Measurements from ENCODE around the gene ZNF804A.
"Not testable (repeated sequence)": the region's sequence is repeated elsewhere in the genome, so short reads cannot be mapped to it uniquely, and the experiment has no call there.

ZNF804A gene

DNA sequence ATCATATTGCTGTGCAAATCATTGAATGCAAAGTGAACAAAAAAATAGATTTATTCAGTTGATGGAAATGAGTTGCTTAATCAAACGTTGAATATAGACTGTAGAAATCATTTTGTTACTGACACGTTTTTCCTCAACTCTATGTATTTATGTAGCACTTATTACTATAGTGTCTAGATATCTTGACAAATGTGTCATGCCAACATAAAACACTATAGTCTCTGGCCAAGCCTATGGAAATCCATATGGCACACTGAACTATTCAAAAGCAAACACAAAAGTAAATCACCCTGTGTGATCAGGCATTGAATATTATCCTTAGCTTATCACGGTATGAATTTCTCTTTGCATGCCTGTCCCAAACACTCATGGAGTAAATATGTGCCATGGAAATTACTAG is 131.3 kb downstream of the ZNF804A start:
- no peak for DNase-seq

DNA sequence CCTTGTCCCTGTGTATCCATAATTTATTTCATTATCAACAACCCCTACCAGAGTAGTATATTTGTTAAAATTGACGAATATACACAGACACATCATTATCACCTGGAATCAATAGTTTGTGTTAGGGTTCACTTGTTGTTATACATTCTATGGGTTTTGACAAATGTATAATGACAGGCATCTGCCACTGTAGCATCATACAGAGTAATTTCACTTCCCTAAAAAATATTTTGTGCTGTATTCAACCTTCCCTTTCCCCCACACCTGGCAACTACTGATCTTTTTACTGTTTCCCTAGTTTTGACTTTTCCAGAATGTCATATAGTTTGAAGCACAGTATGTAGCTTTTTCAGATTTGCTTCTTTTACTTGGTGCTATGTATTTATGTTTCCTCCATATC is 132.0 kb downstream of the ZNF804A start:
- DNase-seq, result no peak

DNA sequence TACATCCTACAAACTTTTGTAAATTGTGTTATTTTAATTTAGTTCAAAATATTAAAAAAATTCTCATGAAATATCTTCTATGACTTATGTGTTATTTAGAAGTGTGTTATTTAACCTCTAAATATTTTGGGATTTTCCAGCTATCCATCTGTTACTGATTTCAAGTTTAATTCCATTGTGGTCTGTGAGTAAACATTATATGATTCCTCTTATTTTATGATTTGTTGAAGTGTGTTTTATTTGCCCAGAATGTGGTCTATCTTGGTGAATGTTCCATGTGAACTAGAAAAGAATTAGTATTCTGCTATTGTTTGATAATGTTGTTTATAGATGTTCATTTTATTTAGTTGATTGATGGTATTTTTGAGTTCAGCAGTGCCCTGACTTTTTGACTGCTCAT is 136.0 kb downstream of the ZNF804A start:
- no peak for DNase-seq

DNA sequence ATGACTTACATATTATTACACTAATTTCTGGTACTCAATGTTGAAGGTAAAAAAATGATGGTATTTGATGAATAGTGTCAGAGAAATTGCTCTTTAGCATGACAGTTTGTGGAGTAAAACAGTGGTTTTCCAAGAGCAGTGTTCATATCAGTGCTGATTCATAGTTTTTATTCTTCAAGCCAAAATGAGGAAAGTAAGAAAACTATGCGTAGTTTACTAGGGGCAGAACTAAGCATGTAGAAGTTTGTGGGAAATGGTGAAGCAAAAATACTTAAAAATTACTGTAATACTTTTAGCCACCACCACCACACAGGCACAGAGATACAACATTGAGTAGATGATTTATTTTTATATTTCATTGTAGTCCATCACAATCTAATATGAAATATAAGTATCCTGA is 137.3 kb downstream of the ZNF804A start:
- no peak for DNase-seq

DNA sequence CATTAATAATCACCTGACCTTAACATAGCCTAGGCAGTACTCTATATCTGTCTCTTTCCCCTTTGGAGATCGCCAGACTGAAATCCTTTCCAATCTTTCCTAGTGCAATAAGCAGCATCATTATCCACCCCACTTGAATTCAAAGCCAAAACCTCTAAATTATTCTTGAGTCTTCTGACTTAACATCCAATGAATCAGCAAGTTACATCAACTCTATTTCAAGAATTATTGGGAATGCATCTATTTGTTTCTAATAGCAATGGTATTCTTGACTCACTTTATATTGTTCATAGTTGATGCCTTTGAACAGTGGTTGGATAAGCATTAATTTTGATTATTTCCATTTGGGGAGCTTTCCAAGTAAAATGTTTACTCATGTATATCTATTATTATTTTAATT is 144.8 kb downstream of the ZNF804A start:
- DNase-seq, result no peak

DNA sequence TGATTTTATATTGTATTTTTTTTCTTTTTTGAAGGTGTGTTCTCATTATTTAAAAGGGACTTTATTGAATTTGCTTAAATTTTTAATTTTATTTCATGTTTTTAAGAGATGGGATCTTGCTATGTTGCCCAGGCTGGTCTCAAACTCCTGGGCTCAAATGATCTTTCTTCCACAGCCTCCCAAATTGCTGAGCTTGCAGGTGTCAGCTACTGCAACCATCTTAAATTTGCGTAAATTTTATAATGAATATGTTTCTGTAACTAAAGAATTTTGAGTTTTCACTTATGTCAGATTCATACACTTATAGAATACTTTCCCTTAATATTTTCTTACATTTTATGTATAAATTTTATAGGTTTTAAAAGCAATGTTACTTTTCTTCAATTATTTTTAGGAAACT is 157.8 kb downstream of the ZNF804A start:
- no peak for DNase-seq

DNA sequence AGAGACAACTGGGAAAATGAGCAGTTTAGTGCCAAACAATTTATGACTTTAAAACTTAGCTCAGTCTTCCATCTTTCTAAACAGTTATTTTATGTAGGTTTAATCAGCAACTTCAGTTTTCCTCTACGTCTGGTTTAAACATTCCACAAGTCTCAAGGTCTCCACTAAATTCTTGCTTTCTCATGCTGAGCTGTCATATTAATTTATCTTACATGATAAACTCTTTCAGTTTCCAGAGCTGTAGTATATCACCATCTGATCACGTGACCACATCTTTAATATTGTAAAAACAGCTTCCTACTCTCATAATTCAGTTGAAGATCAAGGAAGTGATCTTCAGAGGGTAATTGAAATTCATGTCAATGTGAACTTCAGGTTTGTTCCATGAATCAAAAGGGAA is 158.6 kb downstream of the ZNF804A start:
- DNase-seq, result no peak

DNA sequence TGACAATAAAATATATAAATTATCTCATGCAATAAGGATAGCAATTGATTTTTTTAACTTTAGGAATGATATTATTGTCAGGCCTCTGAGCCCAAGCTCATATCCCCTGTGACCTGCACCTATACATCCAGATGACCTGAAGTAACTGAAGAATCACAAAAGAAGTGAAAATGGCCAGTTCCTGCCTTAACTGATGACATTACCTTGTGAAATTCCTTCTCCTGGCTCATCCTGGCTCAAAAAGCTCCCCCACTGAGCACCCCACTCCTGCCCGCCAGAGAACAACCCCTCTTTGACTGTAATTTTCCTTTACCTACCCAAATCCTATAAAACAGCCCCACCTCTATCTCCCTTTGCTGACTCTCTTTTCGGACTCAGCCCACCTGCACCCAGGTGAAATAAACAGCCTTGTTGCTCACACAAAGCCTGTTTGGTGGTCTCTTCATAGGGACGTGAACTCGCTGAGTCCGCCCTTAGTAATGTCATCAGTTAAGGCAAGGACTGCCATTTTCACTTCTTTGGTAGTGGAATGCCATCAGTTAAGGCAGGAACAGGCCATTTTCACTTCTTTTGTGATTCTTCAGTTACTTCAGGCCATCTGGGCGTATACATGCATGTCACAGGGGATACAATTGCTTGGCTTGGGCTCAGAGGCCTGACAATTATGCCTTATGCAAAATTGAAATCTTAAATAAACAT is 161.4 kb downstream of the ZNF804A start:
- not testable (repeated sequence) for DNase-seq

DNA sequence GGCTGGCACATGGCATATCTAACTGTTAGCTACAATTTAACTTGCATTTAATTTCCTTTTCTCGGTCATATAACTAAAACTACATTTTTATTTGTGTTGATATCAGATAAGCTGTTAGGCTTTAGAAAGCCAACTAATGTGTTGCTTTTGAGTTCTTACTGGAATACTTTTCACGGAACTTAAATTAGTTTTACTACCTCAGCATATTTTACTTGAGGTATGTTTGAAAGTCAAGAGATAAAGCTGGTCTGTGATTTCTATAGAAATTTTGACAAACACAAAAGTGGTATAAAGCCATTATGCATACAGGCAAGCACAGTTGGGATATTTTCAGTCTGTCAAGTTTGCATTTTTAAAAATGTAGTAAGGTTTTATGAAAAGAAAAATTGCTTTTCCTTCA is 162.6 kb downstream of the ZNF804A start:
- DNase-seq, result no peak

DNA sequence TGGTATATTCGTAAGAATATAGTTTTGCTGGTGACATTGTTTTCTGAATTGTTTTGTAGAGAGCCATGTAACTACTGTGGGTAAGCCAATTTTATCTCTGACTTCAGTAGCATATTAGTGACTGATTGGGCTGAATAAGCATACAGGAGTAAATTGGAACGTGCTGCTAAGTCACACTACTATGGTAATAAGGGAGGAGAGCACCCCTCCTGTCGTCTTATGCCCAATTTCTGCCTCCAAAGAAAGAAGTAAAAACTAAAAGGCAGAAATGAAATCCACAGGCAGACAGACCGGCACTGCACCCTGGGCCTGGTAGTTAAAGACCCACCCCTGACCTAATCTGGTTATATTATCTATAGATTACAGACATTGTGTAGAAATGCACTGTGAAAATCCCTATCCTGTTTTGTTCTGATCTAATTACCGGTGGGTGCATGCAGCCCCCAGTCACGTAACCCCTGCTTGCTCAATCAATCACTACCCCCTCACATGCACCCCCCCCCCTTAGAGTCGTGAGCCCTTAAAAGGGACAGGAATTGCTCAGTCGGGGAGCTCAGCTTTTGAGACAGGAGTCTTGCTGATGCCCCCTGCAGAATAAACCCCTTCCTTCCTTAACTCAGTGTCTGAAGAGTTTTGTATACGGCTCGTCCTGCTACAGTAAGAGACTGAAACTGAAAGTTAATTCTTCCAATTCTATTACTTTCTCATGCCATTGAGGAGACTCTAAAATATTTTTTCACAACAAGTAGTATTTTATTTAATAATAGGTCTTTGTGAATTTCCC is 167.0 kb downstream of the ZNF804A start:
- no peak for DNase-seq

DNA sequence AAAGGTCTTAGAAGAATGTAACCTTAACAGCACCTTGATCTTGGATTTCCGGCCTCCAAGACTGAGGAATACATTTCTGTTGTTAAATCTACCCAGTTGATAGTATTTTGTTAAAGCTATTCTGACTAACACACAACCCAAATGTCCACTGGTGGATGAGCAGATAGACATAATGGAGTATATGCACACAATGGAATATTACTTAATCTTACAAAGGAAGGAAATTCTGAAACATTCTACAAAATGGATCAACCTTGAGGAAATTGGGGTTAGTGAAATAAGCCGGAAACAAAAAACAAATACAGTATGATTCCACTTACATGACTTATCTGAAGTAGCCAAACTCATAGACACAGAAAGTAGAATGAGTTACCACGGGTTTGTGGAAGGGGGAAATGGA is 168.7 kb downstream of the ZNF804A start:
- DNase-seq, result no peak

DNA sequence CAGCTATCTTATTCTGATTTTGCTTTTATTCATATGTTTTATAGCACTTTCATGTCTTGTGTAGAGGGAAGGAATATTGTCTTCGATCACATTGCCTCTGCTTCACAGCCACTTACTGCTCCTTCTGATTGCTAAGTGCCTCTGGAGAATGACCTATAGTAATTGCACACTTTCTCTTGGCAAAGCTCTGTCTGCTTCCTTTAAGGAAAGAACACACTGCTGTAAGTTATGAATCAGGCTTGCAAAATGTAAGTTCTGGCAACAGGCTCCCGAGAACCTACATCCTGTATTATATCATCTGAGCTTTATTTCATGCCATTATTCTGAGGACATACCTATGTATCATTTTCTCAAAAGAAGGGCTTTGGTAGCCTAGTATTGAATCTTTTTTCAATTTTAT is 170.7 kb downstream of the ZNF804A start:
- DNase-seq, result no peak

DNA sequence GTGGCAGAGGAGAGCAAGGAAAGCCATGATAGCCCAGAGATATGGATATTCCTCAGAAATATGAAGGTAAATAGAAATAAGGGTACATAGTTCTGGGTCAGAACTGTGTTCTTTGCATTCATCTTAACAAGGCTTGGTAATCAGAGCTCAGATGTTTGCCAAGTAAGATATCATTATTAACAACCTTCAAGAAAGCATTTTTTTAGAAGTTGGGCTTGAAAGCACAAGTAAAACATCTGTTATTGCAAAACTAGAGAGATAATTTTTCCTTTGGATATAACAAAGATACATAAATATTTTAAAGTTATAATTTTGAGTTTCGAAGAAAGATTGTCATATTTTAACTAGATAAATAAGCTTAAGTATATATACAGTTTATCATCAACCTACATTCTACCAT is 171.4 kb downstream of the ZNF804A start:
- DNase-seq, result no peak

DNA sequence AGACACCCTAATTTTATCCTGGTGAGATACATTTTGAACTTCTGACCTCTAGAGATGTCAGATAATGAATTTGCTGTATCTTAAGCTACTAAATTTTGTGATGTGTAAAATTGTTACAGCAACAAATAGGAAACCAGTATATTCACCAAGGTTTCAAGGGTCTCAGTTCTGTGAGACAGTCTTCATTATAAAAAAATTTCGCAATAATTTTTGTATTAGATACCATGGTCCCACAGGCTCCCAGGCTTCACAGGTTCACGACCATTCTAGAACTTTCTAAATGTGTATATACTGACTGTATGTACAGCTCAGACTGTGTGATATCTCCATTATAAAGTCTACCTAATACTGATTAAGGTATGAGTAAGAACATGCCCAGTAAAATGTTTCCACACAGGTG is 181.4 kb downstream of the ZNF804A start:
- DNase-seq, result no peak

DNA sequence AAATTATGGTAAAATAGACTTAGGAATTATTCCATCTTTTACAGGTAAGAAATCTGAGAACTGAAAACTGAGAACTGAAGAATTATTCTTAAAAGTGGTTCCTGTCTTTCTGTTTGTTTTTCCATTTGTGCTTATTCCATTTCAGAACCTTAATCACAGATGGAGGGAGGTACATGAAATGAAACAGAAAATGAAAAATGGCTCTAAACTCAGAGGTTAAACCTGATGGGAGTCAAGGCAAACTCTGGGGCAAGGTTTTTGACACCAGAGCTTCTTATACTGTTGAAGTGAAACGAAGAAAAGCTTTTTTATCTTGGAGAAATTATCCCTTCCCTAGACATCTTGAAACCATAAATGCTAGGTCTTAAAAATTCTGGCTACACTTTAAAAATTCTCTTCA is 182.1 kb downstream of the ZNF804A start:
- DNase-seq, result no peak

DNA sequence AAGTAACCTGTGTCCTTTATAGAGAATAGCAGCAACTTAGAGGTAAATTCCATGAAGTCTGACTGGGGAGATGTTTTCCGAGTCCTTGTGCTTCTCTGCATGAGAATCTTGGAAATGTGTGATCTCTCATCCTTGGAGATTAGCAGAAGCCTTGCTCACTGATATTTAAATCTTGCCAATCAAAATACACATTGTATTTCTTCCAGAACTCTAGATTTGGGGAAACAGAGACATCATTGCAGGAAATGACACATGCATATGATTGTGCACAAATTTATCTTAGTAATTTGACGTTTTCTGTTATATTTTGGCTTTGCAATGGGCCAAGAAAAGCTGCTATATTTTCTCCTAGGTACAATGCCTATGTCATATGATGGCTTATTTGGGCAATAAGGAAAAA is 182.6 kb downstream of the ZNF804A start:
- DNase-seq, result no peak

DNA sequence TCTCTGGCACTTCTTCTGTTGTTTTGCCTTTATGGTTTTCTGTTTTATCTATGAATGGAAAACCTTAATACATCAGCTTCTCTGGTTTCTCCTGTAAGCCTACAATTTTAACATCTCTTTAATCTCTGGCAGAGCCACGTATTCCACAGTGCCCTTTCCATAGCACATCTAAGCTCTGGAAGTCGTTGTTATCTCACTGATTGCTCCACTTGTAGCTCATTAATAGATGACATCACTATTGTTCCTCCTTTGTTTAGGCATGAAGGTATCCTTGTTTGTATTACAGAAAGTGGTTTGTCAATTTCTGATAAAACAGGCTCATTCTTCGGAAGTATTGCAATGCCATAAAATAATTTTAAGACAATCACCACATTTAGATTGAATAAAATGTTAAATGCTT is 185.2 kb downstream of the ZNF804A start:
- no peak for DNase-seq

DNA sequence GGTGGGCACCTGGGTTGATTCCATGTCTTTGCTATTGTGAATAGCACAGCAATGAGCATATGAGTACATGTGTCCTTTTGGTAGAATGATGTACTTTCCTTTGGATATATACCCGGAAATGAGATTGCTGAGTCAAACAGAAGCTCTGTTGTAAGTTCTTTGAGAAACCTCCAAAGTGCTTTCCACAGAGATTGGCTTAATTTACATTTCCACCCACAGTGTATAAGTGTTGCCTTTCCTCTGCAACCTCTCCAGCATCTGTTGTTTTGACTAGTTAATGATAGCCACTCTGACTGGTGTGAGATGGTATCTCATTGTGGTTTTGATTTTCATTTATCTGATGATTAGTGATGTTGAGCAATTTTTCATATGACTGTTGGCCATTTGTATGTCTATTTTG is 194.8 kb downstream of the ZNF804A start:
- DNase-seq, result no peak

DNA sequence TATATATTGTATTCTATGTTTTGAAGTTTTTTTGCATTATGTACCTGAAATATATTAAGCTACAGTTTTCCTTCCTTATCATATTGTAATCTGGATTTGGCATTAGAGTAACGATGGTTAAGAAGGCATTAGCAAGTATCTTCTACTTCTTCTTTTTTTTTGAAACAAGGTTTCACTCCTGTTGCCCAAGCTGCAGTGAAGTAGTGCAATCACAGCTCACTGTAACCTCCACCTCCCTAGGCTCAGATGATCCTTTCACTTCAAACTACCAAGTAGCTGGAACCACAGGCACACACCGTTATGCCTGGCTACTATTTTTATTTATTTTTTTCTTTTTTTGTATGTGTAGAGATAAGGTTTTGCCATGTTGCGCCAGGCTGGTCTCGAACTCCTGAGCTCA is 201.1 kb downstream of the ZNF804A start:
- no peak for DNase-seq

DNA sequence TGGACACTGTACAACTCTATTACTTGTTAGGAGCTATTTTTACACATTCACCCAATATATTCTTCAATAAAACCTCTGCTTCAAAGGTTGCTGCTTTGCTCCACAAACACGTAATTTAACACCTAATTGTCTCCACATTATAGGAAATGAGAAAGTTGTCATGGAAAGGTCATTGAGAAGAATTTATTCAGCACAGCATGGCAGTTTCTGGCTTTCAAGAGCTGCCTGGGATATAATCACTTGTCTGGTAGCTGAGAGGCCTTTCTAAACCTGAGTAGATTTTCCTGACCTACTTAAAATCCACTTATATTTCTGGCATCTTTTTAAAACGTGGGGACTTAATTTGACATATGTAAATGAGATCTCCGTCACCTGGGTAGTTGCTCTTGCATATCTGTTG is 216.1 kb downstream of the ZNF804A start:
- no peak for DNase-seq

DNA sequence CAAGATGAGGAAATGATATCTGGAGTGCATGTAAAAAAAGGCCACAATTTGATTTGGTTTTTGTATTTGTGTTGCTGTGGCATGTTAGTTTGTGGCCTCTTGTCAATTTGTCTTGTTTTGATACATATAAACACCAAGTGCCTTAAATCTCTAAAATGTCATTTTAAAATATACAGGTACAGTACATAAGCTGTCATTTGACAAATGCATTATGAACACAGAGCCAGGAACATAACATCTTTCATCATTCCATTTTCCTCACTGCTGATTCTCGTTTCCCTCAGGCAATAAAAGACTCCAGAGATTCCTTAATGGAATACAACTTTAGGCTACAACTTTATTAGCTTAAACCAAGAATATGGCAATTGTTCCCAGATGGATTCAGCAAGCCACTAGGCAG is 217.5 kb downstream of the ZNF804A start:
- DNase-seq, result no peak

DNA sequence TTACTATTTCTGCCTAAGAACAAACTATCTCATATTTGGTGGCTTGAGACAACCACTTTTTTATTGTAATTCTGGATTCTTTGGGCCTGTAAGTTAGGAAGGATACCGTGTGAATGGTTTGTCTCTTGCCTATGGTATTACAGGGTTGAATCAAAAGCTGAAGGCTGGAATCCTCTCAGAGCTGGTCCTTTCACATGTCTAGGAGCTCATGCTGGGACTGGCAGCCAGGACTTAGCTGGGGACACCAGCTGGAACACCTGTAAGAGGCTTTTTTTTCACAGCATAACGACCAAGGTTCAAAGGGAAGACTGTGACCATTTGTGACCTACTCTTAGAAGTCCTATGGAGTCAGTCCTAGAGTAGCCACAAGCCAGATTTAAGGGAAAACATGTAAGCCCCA is 226.3 kb downstream of the ZNF804A start:
- no peak for DNase-seq

DNA sequence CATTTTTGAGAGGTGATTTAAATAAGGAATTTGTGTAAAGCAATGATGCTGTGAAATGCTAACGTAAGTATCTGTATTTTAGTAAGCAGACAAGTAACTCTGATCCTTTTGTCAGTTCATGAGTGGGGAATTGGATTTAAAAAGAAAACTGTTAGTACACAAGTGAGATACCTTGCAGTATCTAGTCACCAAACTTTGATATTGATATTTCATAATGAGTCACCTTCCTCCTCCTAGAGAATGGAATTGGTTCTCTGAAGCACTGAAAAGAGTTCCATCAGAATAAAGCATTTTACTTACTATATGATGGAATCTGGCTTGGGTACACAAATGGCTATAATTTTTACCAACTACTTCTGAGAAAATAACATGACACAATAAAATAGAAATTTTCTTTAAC is 232.2 kb downstream of the ZNF804A start:
- DNase-seq, result no peak

DNA sequence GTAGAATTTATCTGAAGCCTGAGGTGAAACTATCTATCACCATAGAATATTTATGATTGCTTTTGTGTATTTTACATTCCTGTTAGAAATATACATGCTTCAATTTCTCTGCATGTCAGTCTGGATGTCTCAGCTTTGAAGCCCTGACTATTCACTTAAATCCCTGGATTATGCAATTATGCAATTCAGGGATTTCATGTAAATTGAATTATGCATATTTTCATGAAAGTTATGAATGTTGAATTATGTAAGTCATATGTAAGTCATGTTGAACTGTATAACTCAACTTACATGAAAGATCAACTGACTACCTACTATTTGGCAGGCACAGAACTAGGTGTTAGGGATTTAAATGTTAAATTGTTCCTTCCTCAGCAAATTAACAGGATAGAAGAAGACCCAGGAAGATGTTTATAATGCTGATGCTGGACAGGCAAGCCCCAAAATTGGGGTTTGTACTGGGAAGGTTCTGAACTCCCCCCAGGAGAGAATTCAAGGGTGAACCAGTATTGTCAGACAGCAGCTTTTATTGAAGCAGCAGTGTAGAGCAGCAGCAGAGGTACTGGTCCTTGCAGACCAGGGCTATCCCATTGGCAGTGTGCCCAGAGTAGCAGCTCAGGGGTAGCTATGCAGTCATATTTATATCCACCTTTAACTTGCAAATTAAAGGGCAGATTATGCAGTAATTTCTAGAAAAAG is 236.5 kb downstream of the ZNF804A start:
- no peak for DNase-seq
